ENCODE data around the gene IL23R. TPM values are rescaled to one million over a fixed set of nuclear protein-coding genes. Genes with fewer than 3 reads are reported as not detected.

Gene IL23R
- total RNA-seq, 1 experiment from 2014 or later, result not detected

DNA sequence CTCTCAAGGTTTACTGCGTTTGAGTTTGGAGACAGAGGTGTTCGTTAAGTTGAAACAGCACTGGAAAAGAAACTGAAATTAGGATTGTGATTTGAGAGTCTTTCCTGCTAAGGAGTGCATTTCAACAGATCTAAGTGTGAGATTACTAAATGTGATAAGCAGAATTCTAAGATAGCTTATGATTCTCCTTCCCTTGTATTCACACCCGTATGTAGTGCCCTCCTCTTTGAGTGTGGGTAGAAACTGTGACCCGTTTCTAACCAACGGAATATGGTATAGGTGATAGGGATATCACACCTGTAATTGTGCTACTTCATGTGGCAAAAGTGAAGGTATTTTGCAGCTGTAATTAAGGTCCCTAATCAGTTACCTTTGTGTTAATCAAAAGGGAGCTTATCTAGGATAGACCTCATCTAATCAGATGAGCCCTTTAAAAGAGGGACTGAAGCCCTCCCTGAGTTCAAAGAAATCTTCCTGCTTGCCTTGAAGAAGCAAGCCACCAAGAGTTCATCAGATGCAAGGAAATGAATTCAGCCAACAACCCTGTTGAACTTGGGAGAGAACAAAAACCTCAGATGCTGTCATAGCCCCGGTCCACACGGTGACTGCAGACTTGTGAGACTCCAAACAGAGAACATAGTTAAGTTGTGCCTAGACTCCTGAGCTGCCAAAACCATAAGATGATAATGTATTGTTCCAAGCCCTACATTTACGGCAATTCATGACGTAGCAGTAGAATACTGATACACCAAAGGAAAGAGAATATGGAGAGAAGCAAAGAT lies 128.8 kb downstream of the IL23R start:
- H3T11ph ChIP-seq (ENCODE audit: low read length), result no peak overlapping the region
- no peak overlapping the region for H2BK12ac ChIP-seq (ENCODE audit: insufficient read length, low read depth, low read length)
- WGBS (ENCODE audit: extremely low coverage, insufficient read length, low lambda C conversion rate), result no CpG with 5 or more reads among the region's 9 CpGs
- H2BK15ac ChIP-seq (ENCODE audit: low read depth, low read length), result no peak overlapping the region
- H4K8ac ChIP-seq (replicated peaks; ENCODE audit: insufficient read length, low read depth, low read length), result no peak overlapping the region
- H3K9me3 ChIP-seq (ENCODE audit: control insufficient read depth, low read depth, low read length), result no peaks in the 10 kb centered on the region
- no peaks in the 10 kb centered on the region for H3K4me1 ChIP-seq (ENCODE audit: insufficient read depth, low read length)
- H3K27ac ChIP-seq (ENCODE audit: insufficient read length, low read depth, low read length), result no peak overlapping the region
- no peak overlapping the region for H3K56ac ChIP-seq (ENCODE audit: insufficient read length, low read depth, low read length)
- no peak overlapping the region for H2AK5ac ChIP-seq (ENCODE audit: insufficient read length, low read length)
- H2AFZ ChIP-seq (ENCODE audit: low read length), result no peak overlapping the region
- no peak overlapping the region for H3K9ac ChIP-seq (ENCODE audit: extremely low read depth, insufficient read length, low read length)
- no peak overlapping the region for H3K4me2 ChIP-seq (ENCODE audit: insufficient read depth, insufficient read length, low read length)
- no peak overlapping the region for H2BK5ac ChIP-seq (ENCODE audit: insufficient read length, low read length)
- no peak overlapping the region for H3K4ac ChIP-seq (ENCODE audit: low read depth, low read length)
- H4K91ac ChIP-seq (ENCODE audit: insufficient read length, low read depth, low read length), result no peak overlapping the region
- H2BK120ac ChIP-seq (ENCODE audit: low read depth, low read length, poor library complexity, severe bottlenecking), result no peak overlapping the region
- H2BK20ac ChIP-seq (ENCODE audit: low read depth, low read length, poor library complexity, severe bottlenecking), result no peak overlapping the region
- H3K79me1 ChIP-seq (ENCODE audit: insufficient read depth, low read depth, low read length, poor library complexity, severe bottlenecking), result no peaks in the 10 kb centered on the region
- H4K5ac ChIP-seq (ENCODE audit: insufficient read length, low read depth, low read length), result no peak overlapping the region
- H3K27me3 Mint-ChIP-seq (ENCODE audit: low read depth), result no peaks in the 10 kb centered on the region; the same call in 1 of the 2 replicates
- H3K23ac ChIP-seq (ENCODE audit: insufficient read length, low read depth, low read length), result no peak overlapping the region
- no peak overlapping the region for H3K4me3 Mint-ChIP-seq
- peaks cover 7% of the 10 kb centered on the region in 2 experiments for H3K4me1 Mint-ChIP-seq
- H3K23me2 ChIP-seq (ENCODE audit: insufficient read length, low read depth, low read length, poor library complexity, severe bottlenecking), result no peaks in the 10 kb centered on the region
- no peak overlapping the region for H3K27ac Mint-ChIP-seq
- TF ChIP-seq, protein P1, sequence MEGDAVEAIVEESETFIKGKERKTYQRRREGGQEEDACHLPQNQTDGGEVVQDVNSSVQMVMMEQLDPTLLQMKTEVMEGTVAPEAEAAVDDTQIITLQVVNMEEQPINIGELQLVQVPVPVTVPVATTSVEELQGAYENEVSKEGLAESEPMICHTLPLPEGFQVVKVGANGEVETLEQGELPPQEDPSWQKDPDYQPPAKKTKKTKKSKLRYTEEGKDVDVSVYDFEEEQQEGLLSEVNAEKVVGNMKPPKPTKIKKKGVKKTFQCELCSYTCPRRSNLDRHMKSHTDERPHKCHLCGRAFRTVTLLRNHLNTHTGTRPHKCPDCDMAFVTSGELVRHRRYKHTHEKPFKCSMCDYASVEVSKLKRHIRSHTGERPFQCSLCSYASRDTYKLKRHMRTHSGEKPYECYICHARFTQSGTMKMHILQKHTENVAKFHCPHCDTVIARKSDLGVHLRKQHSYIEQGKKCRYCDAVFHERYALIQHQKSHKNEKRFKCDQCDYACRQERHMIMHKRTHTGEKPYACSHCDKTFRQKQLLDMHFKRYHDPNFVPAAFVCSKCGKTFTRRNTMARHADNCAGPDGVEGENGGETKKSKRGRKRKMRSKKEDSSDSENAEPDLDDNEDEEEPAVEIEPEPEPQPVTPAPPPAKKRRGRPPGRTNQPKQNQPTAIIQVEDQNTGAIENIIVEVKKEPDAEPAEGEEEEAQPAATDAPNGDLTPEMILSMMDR (conservative IDR thresholded peaks at IDR 0.05), result no peak
- no peaks in the 10 kb centered on the region for H3K79me2 ChIP-seq (ENCODE audit: insufficient read depth, low read length)
- H3K27me3 ChIP-seq (ENCODE audit: insufficient read depth, low read length), result no peaks in the 10 kb centered on the region
- no peak overlapping the region for H3K18ac ChIP-seq (ENCODE audit: insufficient read length, low read depth, low read length)
- no peaks in the 10 kb centered on the region for H3K36me3 Mint-ChIP-seq (ENCODE audit: insufficient read depth in 1 of 3, low read depth in 3 of 3)
- peaks cover 0 to 3% of the 10 kb centered on the region in 2 experiments; a peak in 2 of 5 replicates for H3K9me3 Mint-ChIP-seq
- no peak for DNase-seq
- no peaks in the 10 kb centered on the region for H4K20me1 ChIP-seq (ENCODE audit: control insufficient read depth, insufficient read depth, insufficient read length)
- H3K14ac ChIP-seq (ENCODE audit: insufficient read depth, low read length), result no peak overlapping the region

Measured in H9 (cell line).